ENCODE measurements around the gene BTBD19. TPM values are rescaled to one million over a fixed set of nuclear protein-coding genes. Genes with fewer than 3 reads are reported as not detected.

Gene BTBD19
- total and polyA plus RNA-seq, 2 donors (not counting 1 experiment from before 2014, with no cell fraction given): 5.0 to 8.7 TPM

GRCh38 chr1:44826375-44827196 is 18.3 kb downstream of the BTBD19 start:
- Histone ChIP-seq H3K9ac (ENCODE audit: insufficient read depth, low read length) (no peak overlapping the region), H3K36me3 (ENCODE audit: control insufficient read depth, insufficient read depth, low read length) (no peaks in the 10 kb centered on the region), H3K27ac (ENCODE audit: insufficient read depth, low read length) (no peak overlapping the region), H3K79me2 (ENCODE audit: control insufficient read depth, insufficient read depth, low read length) (no peaks in the 10 kb centered on the region), H2AFZ (ENCODE audit: low read length) (no peak overlapping the region), H3K4me2 (ENCODE audit: extremely low read depth, insufficient read depth, low read length) (no peak overlapping the region), H3K9me3 (ENCODE audit: control insufficient read depth, insufficient read depth, low read depth, low read length) (no peaks in the 10 kb centered on the region), H3K4me3 (replicated peaks in 1 of 4; ENCODE audit: control extremely low read depth in 1 of 4, insufficient read depth in 1 of 4, low read depth in 3 of 4, low read length in 4 of 4) (no peak overlapping the region), H4K20me1 (ENCODE audit: control insufficient read depth, extremely low read depth, insufficient read depth, low read length) (no peaks in the 10 kb centered on the region), H3K27me3 (ENCODE audit: control insufficient read depth, insufficient read depth, low read length) (no peaks in the 10 kb centered on the region), H3K4me1 (ENCODE audit: control insufficient read depth, extremely low read depth, insufficient read depth, low read length) (no peaks in the 10 kb centered on the region)
- no peak for DNase-seq (ENCODE audit: low read depth in 2 of 2)
- no peak for TF ChIP-seq EZH2 (IDR thresholded peaks at IDR 0.05; ENCODE audit: low read length, missing control alignments)
- no peak for TF ChIP-seq CTCF (conservative IDR thresholded peaks at IDR 0.05 in 1 of 2, IDR thresholded peaks at IDR 0.05 in 1 of 2; ENCODE audit: low read depth in 1 of 2, low read length in 2 of 2)

DNA sequence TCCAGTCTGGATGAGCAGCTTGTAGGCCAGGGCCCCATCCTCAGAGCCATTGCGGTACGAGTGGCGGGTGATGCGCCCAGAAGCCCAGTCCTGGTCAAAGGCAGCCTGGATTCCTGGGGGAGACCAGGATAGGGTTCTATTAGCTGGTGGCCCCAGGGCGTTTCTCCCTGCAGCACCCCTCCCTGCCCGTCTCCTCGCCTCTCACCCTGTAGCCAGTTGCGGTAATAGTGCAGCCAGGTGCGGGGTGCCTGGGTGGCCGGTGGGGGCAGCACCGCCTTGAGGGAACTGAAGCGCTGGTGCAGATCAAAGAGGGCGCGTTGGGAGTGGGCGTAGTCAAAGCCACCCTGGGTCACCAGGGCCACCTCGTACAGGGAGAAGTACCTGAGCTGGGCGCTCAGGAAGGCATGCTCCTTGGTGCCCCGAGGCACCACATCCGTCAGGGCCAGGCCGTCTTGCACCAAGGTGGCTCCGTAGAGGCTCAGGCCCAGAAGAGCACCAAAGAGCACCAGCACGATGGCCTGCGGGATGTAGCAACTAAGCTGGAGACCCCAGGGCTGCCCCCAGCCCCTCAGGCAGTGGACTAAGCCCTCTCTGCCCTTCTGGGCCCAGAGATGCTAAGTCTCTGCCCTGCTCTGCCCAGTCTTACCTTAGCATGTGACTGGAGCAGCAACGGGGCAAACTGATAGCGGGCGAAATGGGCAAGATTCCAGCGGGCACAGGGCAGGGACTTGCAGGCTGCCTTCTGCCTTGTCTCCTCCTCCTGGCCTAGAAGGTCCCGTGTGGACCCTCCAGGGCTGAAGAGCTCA is 19.1 kb downstream of the BTBD19 start:
- H3K9me3 ChIP-seq (ENCODE audit: control insufficient read depth, insufficient read depth, low read depth, low read length): no peaks in the 10 kb centered on the region
- H3K27me3 ChIP-seq (ENCODE audit: control insufficient read depth, insufficient read depth, low read length): no peaks in the 10 kb centered on the region
- no peak overlapping the region for H3K4me2 ChIP-seq (ENCODE audit: extremely low read depth, insufficient read depth, low read length)
- no peaks in the 10 kb centered on the region for H4K20me1 ChIP-seq (ENCODE audit: control insufficient read depth, extremely low read depth, insufficient read depth, low read length)
- no peaks in the 10 kb centered on the region for H3K36me3 ChIP-seq (ENCODE audit: control insufficient read depth, insufficient read depth, low read length)
- no peak overlapping the region for H3K9ac ChIP-seq (ENCODE audit: insufficient read depth, low read length)
- no peak overlapping the region for H3K4me3 ChIP-seq (replicated peaks in 1 of 4; ENCODE audit: control extremely low read depth in 1 of 4, insufficient read depth in 1 of 4, low read depth in 3 of 4, low read length in 4 of 4)
- TF ChIP-seq CTCF (conservative IDR thresholded peaks at IDR 0.05 in 1 of 2, IDR thresholded peaks at IDR 0.05 in 1 of 2; ENCODE audit: low read depth in 1 of 2, low read length in 2 of 2) (no peak), EZH2 (IDR thresholded peaks at IDR 0.05; ENCODE audit: low read length, missing control alignments) (no peak)
- H2AFZ ChIP-seq (ENCODE audit: low read length): no peak overlapping the region
- no peaks in the 10 kb centered on the region for H3K79me2 ChIP-seq (ENCODE audit: control insufficient read depth, insufficient read depth, low read length)
- H3K27ac ChIP-seq (ENCODE audit: insufficient read depth, low read length): no peak overlapping the region
- DNase-seq (ENCODE audit: low read depth in 2 of 2): no peak
- no peaks in the 10 kb centered on the region for H3K4me1 ChIP-seq (ENCODE audit: control insufficient read depth, extremely low read depth, insufficient read depth, low read length)

- Histone ChIP-seq H3K27me3 (ENCODE audit: control insufficient read depth, insufficient read depth, low read length) (no peaks in the 10 kb centered on the region), H3K9ac (ENCODE audit: insufficient read depth, low read length) (no peak overlapping the region), H3K9me3 (ENCODE audit: control insufficient read depth, insufficient read depth, low read depth, low read length) (no peaks in the 10 kb centered on the region), H3K36me3 (ENCODE audit: control insufficient read depth, insufficient read depth, low read length) (no peaks in the 10 kb centered on the region), H3K79me2 (ENCODE audit: control insufficient read depth, insufficient read depth, low read length) (no peaks in the 10 kb centered on the region), H3K4me1 (ENCODE audit: control insufficient read depth, extremely low read depth, insufficient read depth, low read length) (no peaks in the 10 kb centered on the region), H3K4me3 (replicated peaks in 1 of 4; ENCODE audit: control extremely low read depth in 1 of 4, insufficient read depth in 1 of 4, low read depth in 3 of 4, low read length in 4 of 4) (no peak overlapping the region), H2AFZ (ENCODE audit: low read length) (no peak overlapping the region), H3K4me2 (ENCODE audit: extremely low read depth, insufficient read depth, low read length) (no peak overlapping the region), H4K20me1 (ENCODE audit: control insufficient read depth, extremely low read depth, insufficient read depth, low read length) (no peaks in the 10 kb centered on the region), H3K27ac (ENCODE audit: insufficient read depth, low read length) (no peak overlapping the region)
- no peak for TF ChIP-seq EZH2 (IDR thresholded peaks at IDR 0.05; ENCODE audit: low read length, missing control alignments)
- no peak for TF ChIP-seq CTCF (conservative IDR thresholded peaks at IDR 0.05 in 1 of 2, IDR thresholded peaks at IDR 0.05 in 1 of 2; ENCODE audit: low read depth in 1 of 2, low read length in 2 of 2)
- DNase-seq (ENCODE audit: low read depth in 2 of 2): no peak
Observed at GRCh38 chr1:44828003-44828651, 19.8 kb downstream of the BTBD19 start.

All from fibroblast of lung (primary cell).